H1 (cell line): ENCODE results near the gene EN1. TPM values are rescaled to one million over a fixed set of nuclear protein-coding genes. Genes with fewer than 3 reads are reported as not detected.

Experiments used
- CTCF ChIA-PET: fragments of 300-600 bp; sonication (Branson Sonifier 250); formaldehyde crosslinking; loops from one replicate; lab custom pipeline; 2021; ENCODE audit not compliant: partially characterized antibody; lab: Charles Lee
- POLR2A ChIA-PET: fragments of 300-600 bp; sonication (Branson Sonifier 250); formaldehyde crosslinking; loops from one replicate; lab custom pipeline; 2021; ENCODE audit warnings: inconsistent platforms; ENCODE audit not compliant: partially characterized antibody; lab: Charles Lee
- DNase-seq, 2 experiments: peaks; one replicate each; pipeline versions ENCODE4 v3.0.0 to v3.0.0-alpha.2; 2010 to 2022; ENCODE audit warnings: low spot score in 2 of 2, low read depth in 1 of 2, mixed read lengths in 1 of 2
- FAIRE-seq: peaks from 2 replicates; lab custom pipeline; 2011; peaks lifted over from hg19 to GRCh38; lab: Jason Lieb, UNC
- H2AFZ ChIP-seq: 2 replicates; pipeline ENCODE4 v1.8.1; 2012; ENCODE audit warnings: low read length, inconsistent platforms
- H2AK5ac ChIP-seq: 2 replicates; pipeline ENCODE4 v1.6.1; 2013; ENCODE audit warnings: low read depth, low read length
- H2BK120ac ChIP-seq: replicated peaks from 2 replicates; pipeline ENCODE3; 2013; ENCODE audit warnings: low read depth, low read length, inconsistent platforms
- H2BK12ac ChIP-seq: 2 replicates; pipeline ENCODE4 v1.6.1; 2013; ENCODE audit warnings: low read depth, low read length
- H2BK15ac ChIP-seq: 2 replicates; pipeline ENCODE4 v1.6.1; 2013; ENCODE audit warnings: low read length
- H2BK20ac ChIP-seq: 2 replicates; pipeline ENCODE4 v1.6.1; 2013; ENCODE audit warnings: low read length
- H2BK5ac ChIP-seq: 2 replicates; pipeline ENCODE4 v1.6.1; 2013; ENCODE audit warnings: low read depth, low read length
- H3K14ac ChIP-seq: 2 replicates; pipeline ENCODE4 v1.6.1; 2013; ENCODE audit warnings: inconsistent platforms; ENCODE audit not compliant: insufficient read length
- H3K18ac ChIP-seq: 2 replicates; pipeline ENCODE4 v1.6.1; 2013; ENCODE audit warnings: low read length; ENCODE audit errors: extremely low read depth
- H3K23ac ChIP-seq: 2 replicates; pipeline ENCODE4 v1.6.1; 2013; ENCODE audit warnings: inconsistent platforms; ENCODE audit not compliant: insufficient read length
- H3K23me2 ChIP-seq: 2 replicates; pipeline ENCODE4 v1.6.1; 2013; ENCODE audit warnings: low read depth, low read length
- H3K27ac ChIP-seq: 2 replicates; pipeline ENCODE4 v1.6.1; 2011; ENCODE audit warnings: low read depth, low read length, inconsistent platforms
- H3K27me3 ChIP-seq, 4 experiments: replicated peaks in 1 of 4; 1 replicate in 1 of 4; 2 replicates in 3 of 4; pipeline versions ENCODE4 v1.6.1 to v1.8.1; 2011 to 2013; ENCODE audit warnings: low read length in 3 of 4, mild to moderate bottlenecking in 3 of 4, inconsistent platforms in 2 of 4, mixed read lengths in 2 of 4, moderate library complexity in 1 of 4; ENCODE audit not compliant: control insufficient read depth in 3 of 4, insufficient read depth in 3 of 4; ENCODE audit errors: extremely low read depth in 1 of 4
- H3K36me3 ChIP-seq, 4 experiments: 2 replicates each; pipeline versions ENCODE4 v1.6.1 to v1.8.1; 2011 to 2013; ENCODE audit warnings: mild to moderate bottlenecking in 4 of 4, low read length in 3 of 4, moderate library complexity in 2 of 4, control low read depth in 1 of 4, inconsistent platforms in 1 of 4; ENCODE audit not compliant: insufficient read depth in 4 of 4, control insufficient read depth in 2 of 4
- H3K4ac ChIP-seq: replicated peaks from 2 replicates; pipeline ENCODE3; 2013; ENCODE audit warnings: low read length, low read depth, mixed read lengths, inconsistent platforms; ENCODE audit not compliant: insufficient read length
- H3K4me1 ChIP-seq, 4 experiments: replicated peaks in 1 of 4; 1 replicate in 1 of 4; 2 replicates in 3 of 4; pipeline versions ENCODE4 v1.6.1 to v1.8.1; 2011 to 2013; ENCODE audit warnings: low read length in 3 of 4, inconsistent platforms in 2 of 4, mixed read lengths in 1 of 4; ENCODE audit not compliant: insufficient read depth in 4 of 4, control insufficient read depth in 3 of 4
- H3K4me2 ChIP-seq, 2 experiments: 2 replicates each; pipeline versions ENCODE4 v1.6.1 to v1.8.1; 2011 to 2013; ENCODE audit warnings: low read depth in 2 of 2, low read length in 2 of 2, control low read depth in 1 of 2, inconsistent platforms in 1 of 2, mild to moderate bottlenecking in 1 of 2; ENCODE audit not compliant: insufficient read depth in 1 of 2
- H3K4me3 ChIP-seq, 4 experiments: fragments of 200-600, 300-600 bp in 1 of 4; sonication (generic), shearing (Covaris generic), sonication (Bioruptor Twin) in 1 of 4; 2 replicates each; pipeline versions ENCODE4 v1.5.1 to v1.8.1; 2011 to 2016; ENCODE audit warnings: low read length in 4 of 4, low read depth in 3 of 4, control low read depth in 2 of 4, inconsistent platforms in 2 of 4, mild to moderate bottlenecking in 2 of 4, mixed read lengths in 1 of 4, moderate library complexity in 1 of 4; ENCODE audit not compliant: insufficient read depth in 2 of 4; ENCODE audit errors: extremely low read depth in 1 of 4
- H3K56ac ChIP-seq: replicated peaks from 2 replicates; pipeline ENCODE3; 2013; ENCODE audit warnings: low read depth, mild to moderate bottlenecking, mixed read lengths, low read length, inconsistent platforms; ENCODE audit not compliant: insufficient read length
- H3K79me1 ChIP-seq: 2 replicates; pipeline ENCODE4 v1.6.1; 2013; ENCODE audit warnings: low read depth, low read length, control low read depth
- H3K79me2 ChIP-seq, 2 experiments: 2 replicates each; pipeline versions ENCODE4 v1.6.1 to v1.8.1; 2012 to 2013; ENCODE audit warnings: low read length in 2 of 2, mild to moderate bottlenecking in 2 of 2, inconsistent platforms in 1 of 2; ENCODE audit not compliant: insufficient read depth in 2 of 2, control insufficient read depth in 1 of 2
- H3K9ac ChIP-seq, 4 experiments: replicated peaks in 1 of 4; 1 replicate in 1 of 4; 2 replicates in 3 of 4; pipeline versions ENCODE4 v1.6.1 to v1.8.1; 2011 to 2013; ENCODE audit warnings: low read depth in 3 of 4, low read length in 3 of 4, control low read depth in 2 of 4, mild to moderate bottlenecking in 2 of 4, moderate library complexity in 2 of 4, inconsistent platforms in 1 of 4; ENCODE audit errors: extremely low read depth in 1 of 4
- H3K9me3 ChIP-seq, 2 experiments: 2 replicates each; pipeline versions ENCODE4 v1.6.1 to v1.8.1; 2012 to 2013; ENCODE audit warnings: mild to moderate bottlenecking in 2 of 2, moderate library complexity in 2 of 2, control low read depth in 1 of 2, inconsistent platforms in 1 of 2, low read depth in 1 of 2, low read length in 1 of 2, mixed read lengths in 1 of 2; ENCODE audit not compliant: insufficient read depth in 2 of 2
- H4K20me1 ChIP-seq, 2 experiments: replicated peaks in 1 of 2; 2 replicates each; pipeline versions ENCODE3 to v1.8.1; 2011 to 2013; ENCODE audit warnings: inconsistent platforms in 2 of 2, low read length in 2 of 2, mild to moderate bottlenecking in 1 of 2; ENCODE audit not compliant: insufficient read depth in 2 of 2, control insufficient read depth in 1 of 2
- H4K5ac ChIP-seq: 2 replicates; pipeline ENCODE4 v1.6.1; 2013; ENCODE audit warnings: low read length, low read depth, mixed read lengths, inconsistent platforms; ENCODE audit not compliant: insufficient read length
- H4K8ac ChIP-seq: 2 replicates; pipeline ENCODE4 v1.8.0; 2013; ENCODE audit warnings: mild to moderate bottlenecking, moderate library complexity, low read length, inconsistent platforms; ENCODE audit not compliant: insufficient read depth; ENCODE audit errors: extremely low read depth
- H4K91ac ChIP-seq: replicated peaks from 2 replicates; pipeline ENCODE3; 2013; ENCODE audit warnings: low read length, mixed read lengths, inconsistent platforms; ENCODE audit not compliant: insufficient read length
- BRCA1 ChIP-seq: IDR thresholded peaks from 2 replicates; pipeline ENCODE4 v1.6.1; 2012; ENCODE audit warnings: low read depth, low read length, improper control_type of control experiment
- CBX8 ChIP-seq: fragments of 300-800, 300-1000 bp; sonication (generic); IDR thresholded peaks from 2 replicates; pipeline ENCODE4 v1.7.1; 2016; ENCODE audit warnings: low read depth, low read length, borderline replicate concordance
- EZH2 ChIP-seq: fragments of 200-600 bp; sonication (generic); IDR thresholded peaks from 2 replicates; pipeline ENCODE4 v1.7.1; 2012; ENCODE audit warnings: low read depth, mild to moderate bottlenecking, moderate library complexity, low read length, inconsistent platforms; ENCODE audit not compliant: severe bottlenecking
- JUN ChIP-seq: IDR thresholded peaks from 2 replicates; pipeline ENCODE4 v1.6.1; 2011; ENCODE audit warnings: low read depth, mild to moderate bottlenecking, improper control_type of control experiment, low read length
- KDM1A ChIP-seq: fragments of 200-600, 300-600 bp; sonication (generic); IDR thresholded peaks from 2 replicates; pipeline ENCODE4 v1.7.1; 2016; ENCODE audit warnings: mild to moderate bottlenecking, low read length, borderline replicate concordance
- NANOG ChIP-seq: IDR thresholded peaks from 2 replicates; pipeline ENCODE4 v1.6.1; 2011; ENCODE audit warnings: low read length, low read depth, mild to moderate bottlenecking, inconsistent platforms; ENCODE audit not compliant: insufficient read depth, poor library complexity, severe bottlenecking
- PHF8 ChIP-seq: fragments of 200-600 bp; sonication (generic); conservative IDR thresholded peaks from 2 replicates; pipeline ENCODE4 v1.7.1; 2012; ENCODE audit warnings: low read depth, mild to moderate bottlenecking, inconsistent platforms, low read length, moderate library complexity
- RNF2 ChIP-seq: fragments of 200-900, 300-1000 bp; sonication (generic); IDR thresholded peaks from 2 replicates; pipeline ENCODE4 v1.7.1; 2016; ENCODE audit warnings: borderline replicate concordance, low read depth, mild to moderate bottlenecking, antibody characterized with exemption, low read length; ENCODE audit not compliant: poor library complexity, severe bottlenecking; ENCODE audit errors: missing control alignments
- TAF7 ChIP-seq: optimal IDR thresholded peaks from 2 replicates; pipeline ENCODE3; 2011; ENCODE audit warnings: low read depth, mild to moderate bottlenecking, inconsistent platforms, low read length, moderate library complexity, borderline replicate concordance
- TCF12 ChIP-seq: IDR thresholded peaks from 2 replicates; pipeline ENCODE4 v1.6.1; 2011; ENCODE audit warnings: low read depth, mild to moderate bottlenecking, low read length
- WGBS, 2 experiments: shearing (Covaris generic) in 1 of 2; methylation state at CpG; one replicate each; pipeline versions ENCODE4 v1.1.6 to v1.1.7; 2013 to 2015; ENCODE audit warnings: low lambda C conversion rate in 2 of 2, mixed read lengths in 2 of 2, inconsistent platforms in 1 of 2, low coverage in 1 of 2, missing lambda C conversion rate in 1 of 2; ENCODE audit not compliant: insufficient replicate concordance in 2 of 2, insufficient coverage in 1 of 2, insufficient read length in 1 of 2; ENCODE audit errors: extremely low coverage in 1 of 2, missing lambda C conversion rate in 1 of 2; 5-methylcytosine and 5-hydroxymethylcytosine counted together
- polyA plus RNA-seq, 7 experiments: library from polyadenylated mRNA; depleted of rRNA in 3 of 7; stranded (reverse) in 5 of 7; unstranded in 2 of 7; fragments of >200 nt in 5 of 7; fragments of 200-250 nt in 2 of 7; gene quantifications; 1 replicate in 5 of 7; 2 replicates in 1 of 7; 4 replicates in 1 of 7; pipeline versions ENCODE4 v1.2.1 to v1.2.3, GENCODE V29; 2011 to 2013; ENCODE audit warnings: missing spikeins in 2 of 7, mixed read lengths in 2 of 7
- total RNA-seq: library from RNA; stranded (reverse); fragmentation: NEBNext Ultra II Directional; extraction: Animal tissue kit (Norgen Biotek cat#: 25700); gene quantifications from 2 replicates; pipeline ENCODE4 v1.2.1, GENCODE V29; 2021
- TF ChIP-seq, protein P1 (sequence below): IDR thresholded peaks from 2 replicates; pipeline ENCODE4 v1.6.1; 2012; ENCODE audit warnings: inconsistent platforms

The EN1 gene
- total and polyA plus RNA-seq, 2 of the 8 experiments (the other 6 are each of a cell fraction or from before 2014, with no cell fraction given) = not detected

DNA sequence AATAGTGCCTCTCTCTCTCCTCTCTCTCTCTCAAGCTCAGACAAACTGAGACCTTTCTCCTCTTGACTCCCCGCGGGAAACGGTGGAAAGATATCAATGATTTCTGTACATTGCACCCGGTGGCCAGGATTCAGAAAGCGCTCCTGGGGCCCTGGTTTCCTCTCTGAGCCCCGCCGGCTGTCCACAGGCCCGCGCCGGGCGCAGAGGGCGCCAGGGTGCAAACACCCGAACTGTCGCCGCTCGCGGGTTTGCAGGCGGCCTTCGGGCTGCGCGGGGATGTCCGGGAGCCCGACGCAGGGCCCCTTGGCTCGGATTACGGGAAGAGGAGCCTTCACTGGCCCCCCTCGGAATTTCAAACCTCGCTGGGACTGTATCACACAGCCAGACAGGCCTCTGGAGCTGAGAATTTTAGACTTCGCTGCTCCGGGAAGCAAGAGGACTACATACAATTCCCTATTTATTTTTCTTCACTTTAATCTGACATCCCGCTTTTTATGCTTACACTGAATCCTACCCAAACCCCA is 5.2 kb upstream of the EN1 start:
- Histone ChIP-seq H3K4me2 (peak overlapping the region; percentile 65 to 71; a peak in 3 of 4 replicates), H3K27me3 (peaks cover 85 to 99% (median 94%) of the 10 kb centered on the region in 4 experiments), H3K4ac (no peak overlapping the region), H2AK5ac (no peak overlapping the region), H2BK20ac (no peak overlapping the region), H3K79me1 (no peaks in the 10 kb centered on the region), H3K27ac (no peak overlapping the region), H2BK12ac (no peak overlapping the region), H3K9me3 (no peaks in the 10 kb centered on the region), H3K23me2 (peaks cover 8% of the 10 kb centered on the region; the same call in 1 of the 2 replicates), H2BK5ac (no peak overlapping the region), H3K4me1 (peaks cover 2 to 50% (median 30%) of the 10 kb centered on the region in 4 experiments), H3K4me3 (peak overlapping the region in 2 of 4 experiments; percentile 15 to 56; a peak in 2 of 8 replicates), H2BK120ac (no peak overlapping the region), H4K20me1 (peaks cover 21 to 27% of the 10 kb centered on the region in 2 experiments), H2BK15ac (no peak overlapping the region), H3K56ac (no peak overlapping the region), H3K18ac (no peak overlapping the region), H4K8ac (no peak overlapping the region), H3K79me2 (no peaks in the 10 kb centered on the region), H3K9ac (no peak overlapping the region), H3K23ac (no peak overlapping the region), H4K5ac (no peak overlapping the region), H2AFZ (no peak overlapping the region), H4K91ac (no peak overlapping the region), H3K36me3 (peaks cover 0 to 9% (median 0%) of the 10 kb centered on the region in 4 experiments; a peak in 1 of 8 replicates), H3K14ac (no peak overlapping the region)
- DNase-seq (peak in 1 of 2 experiments; percentile 62), FAIRE-seq (no peak)
- ChIA-PET POLR2A (interaction anchor here (1.3 kb wide), 1 partner anchor 9 kb away, joined by 5 read pairs; no protein-coding TSS in a partner anchor), CTCF (interaction anchor here (3.8 to 7.4 kb wide), 2 partner anchors 8 to 80 kb away, joined by 28 to 84 read pairs; partner anchors contain the start of gene EN1)
- 2% methylated on average over 31 of the region's 31 CpGs; no CpG with 5 or more reads in 1 of the 2 experiments for WGBS, 2 experiments
- TF ChIP-seq PHF8 (no peak), TAF7 (no peak), JUN (no peak), EZH2 (peak; percentile 96), NANOG (no peak), RNF2 (peak; percentile 95), CBX8 (peak; percentile 78; the same call in 1 of the 2 replicates), TCF12 (0 out of 2 replicates have a peak, but pooled peaks have one; percentile 6), BRCA1 (no peak), KDM1A (no peak)
- TF ChIP-seq, protein P1, sequence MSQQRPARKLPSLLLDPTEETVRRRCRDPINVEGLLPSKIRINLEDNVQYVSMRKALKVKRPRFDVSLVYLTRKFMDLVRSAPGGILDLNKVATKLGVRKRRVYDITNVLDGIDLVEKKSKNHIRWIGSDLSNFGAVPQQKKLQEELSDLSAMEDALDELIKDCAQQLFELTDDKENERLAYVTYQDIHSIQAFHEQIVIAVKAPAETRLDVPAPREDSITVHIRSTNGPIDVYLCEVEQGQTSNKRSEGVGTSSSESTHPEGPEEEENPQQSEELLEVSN = no peak
